NCI-H2196 (cell line): ENCODE results near the gene FSD1L.

Source experiments
- DNase-seq: peaks from one replicate; lab custom pipeline; 2025; ENCODE audit not compliant: unreplicated experiment; lab: John Stamatoyannopoulos, UW

Gene FSD1L

GRCh38 chr9:105447814-105448812, at the start of gene FSD1L:
Gene FSD1L (plus strand): TSS chr9:105448034. CDS start chr9:105448221, 187 bp downstream.
- DNase-seq = peak; percentile 88

GRCh38 chr9:105399117-105399516, 48.7 kb upstream of the FSD1L start:
- no peak for DNase-seq

- DNase-seq = no peak
Observed at GRCh38 chr9:105401651-105402050, 46.2 kb upstream of the FSD1L start.

GRCh38 chr9:105403552-105404248, 44.1 kb upstream of the FSD1L start:
- no peak for DNase-seq

- no peak for DNase-seq
Observed at GRCh38 chr9:105405514-105406131, 42.2 kb upstream of the FSD1L start.

GRCh38 chr9:105406369-105406768, 41.5 kb upstream of the FSD1L start:
- DNase-seq = no peak

- DNase-seq = peak; percentile 8
Observed at GRCh38 chr9:105413525-105413924, 34.3 kb upstream of the FSD1L start.

- DNase-seq = peak; percentile 78
Observed at GRCh38 chr9:105414947-105415661, 32.7 kb upstream of the FSD1L start.

- no peak for DNase-seq
Observed at GRCh38 chr9:105415662-105415980, 32.2 kb upstream of the FSD1L start.

GRCh38 chr9:105416840-105417239, 31.0 kb upstream of the FSD1L start:
- no peak for DNase-seq

- DNase-seq = no peak
Observed at GRCh38 chr9:105418588-105419500, 29.0 kb upstream of the FSD1L start.

- no peak for DNase-seq
Observed at GRCh38 chr9:105419816-105420597, 27.8 kb upstream of the FSD1L start.

GRCh38 chr9:105421154-105421553, 26.7 kb upstream of the FSD1L start:
- no peak for DNase-seq

- no peak for DNase-seq
Observed at GRCh38 chr9:105421864-105422263, 26.0 kb upstream of the FSD1L start.

- DNase-seq = no peak
Observed at GRCh38 chr9:105425816-105426433, 21.9 kb upstream of the FSD1L start.

GRCh38 chr9:105426657-105427056, 21.2 kb upstream of the FSD1L start:
- no peak for DNase-seq

GRCh38 chr9:105431424-105432246, 16.2 kb upstream of the FSD1L start:
- no peak for DNase-seq

GRCh38 chr9:105432247-105432842, 15.5 kb upstream of the FSD1L start:
- no peak for DNase-seq
